ENCODE measurements around the gene QSOX1. TPM values are rescaled to one million over a fixed set of nuclear protein-coding genes. Genes with fewer than 3 reads are reported as not detected.

Gene QSOX1
- 100 to 1,000 TPM; 104 to 138 (median 107) TPM for total RNA-seq

GRCh38 chr1:180154325-180155181 is at the start of gene QSOX1:
Gene QSOX1, plus strand, starts transcription at chr1:180154869. Its CDS starts 39 bp downstream, at chr1:180154908.
- Histone ChIP-seq H3K36me3 (no peaks in the 10 kb centered on the region), H3K9me3 (no peaks in the 10 kb centered on the region), H3K27ac (replicated peaks in 1 of 4) (peak within 1 kb of the TSS; percentile 94 to 98 (median 94)), H3K4me1 (peaks cover 26 to 37% (median 36%) of the 10 kb centered on the region in 4 donors), H3K4me3 (peak within 1 kb of the TSS; percentile 67 to 98 (median 84)), H3K27me3 (no peaks in the 10 kb centered on the region)
- peak; percentile 94 for DNase-seq (ENCODE audit: extremely low spot score)
- TF ChIP-seq CTCF (IDR thresholded peaks at IDR 0.05) (peak in 2 of 3 experiments; percentile 34 to 43), POLR2A (IDR thresholded peaks at IDR 0.05; ENCODE audit: low read depth) (peak; percentile 91), POLR2AphosphoS5 (IDR thresholded peaks at IDR 0.05) (peak; percentile 90 to 96), EP300 (IDR thresholded peaks at IDR 0.05) (no peak)
- intact Hi-C loops (cut with DNase I), result no loop called here
- 0% methylated on average over 32 of the region's 100 CpGs for WGBS

GRCh38 chr1:180112091-180112490 is 42.6 kb upstream of the QSOX1 start:
- intact Hi-C loops (cut with DNase I), result no loop called here
- no peak for TF ChIP-seq CTCF (IDR thresholded peaks at IDR 0.05)
- TF ChIP-seq POLR2AphosphoS5 (IDR thresholded peaks at IDR 0.05), result no peak
- no peak for TF ChIP-seq EP300 (IDR thresholded peaks at IDR 0.05)
- TF ChIP-seq POLR2A (IDR thresholded peaks at IDR 0.05; ENCODE audit: low read depth), result no peak
- Histone ChIP-seq H3K36me3 (peaks cover 11 to 44% (median 29%) of the 10 kb centered on the region in 4 donors), H3K27me3 (no peaks in the 10 kb centered on the region), H3K9me3 (no peaks in the 10 kb centered on the region), H3K4me3 (no peak overlapping the region), H3K4me1 (peaks cover 20 to 52% (median 36%) of the 10 kb centered on the region in 4 donors), H3K27ac (replicated peaks in 1 of 4) (peak overlapping the region in 3 of 4 donors; percentile 34 to 56 (median 53))
- WGBS, result 97% methylated on average over 2 of the region's 2 CpGs
- no peak for DNase-seq (ENCODE audit: extremely low spot score)

- peaks cover 11 to 42% (median 26%) of the 10 kb centered on the region in 4 donors for H3K36me3 ChIP-seq
- no peaks in the 10 kb centered on the region for H3K9me3 ChIP-seq
- H3K27me3 ChIP-seq, result no peaks in the 10 kb centered on the region
- no peak for DNase-seq (ENCODE audit: extremely low spot score)
- peaks cover 27 to 46% (median 37%) of the 10 kb centered on the region in 4 donors for H3K4me1 ChIP-seq
- WGBS, result 64% methylated on average over 2 of the region's 2 CpGs
- no peak overlapping the region for H3K4me3 ChIP-seq
- TF ChIP-seq POLR2AphosphoS5 (IDR thresholded peaks at IDR 0.05), result peak in 1 of 2 donors; percentile 52
- TF ChIP-seq CTCF (IDR thresholded peaks at IDR 0.05), result no peak
- intact Hi-C loops (cut with DNase I), result no loop called here
- peak overlapping the region; percentile 34 to 56 (median 46) for H3K27ac ChIP-seq (replicated peaks in 1 of 4)
Observed at GRCh38 chr1:180112984-180113647, 41.6 kb upstream of the QSOX1 start.

GRCh38 chr1:180114396-180114945 is 40.2 kb upstream of the QSOX1 start:
- Histone ChIP-seq H3K36me3 (peaks cover 11 to 38% (median 22%) of the 10 kb centered on the region in 4 donors), H3K4me3 (no peak overlapping the region), H3K9me3 (no peaks in the 10 kb centered on the region), H3K27me3 (no peaks in the 10 kb centered on the region), H3K27ac (replicated peaks in 1 of 4) (no peak overlapping the region), H3K4me1 (peaks cover 25 to 37% (median 31%) of the 10 kb centered on the region in 4 donors)
- DNase-seq (ENCODE audit: extremely low spot score), result no peak
- intact Hi-C loops (cut with DNase I), result no loop called here
- TF ChIP-seq POLR2AphosphoS5 (IDR thresholded peaks at IDR 0.05), result no peak
- TF ChIP-seq POLR2A (IDR thresholded peaks at IDR 0.05; ENCODE audit: low read depth), result no peak
- TF ChIP-seq CTCF (IDR thresholded peaks at IDR 0.05), result no peak
- TF ChIP-seq EP300 (IDR thresholded peaks at IDR 0.05), result no peak
- WGBS, result 61% methylated on average over 4 of the region's 4 CpGs

All from esophagus muscularis mucosa (tissue), 4 donors.